ENCODE measurements around the gene PRAMEF5.
"Not testable (repeated sequence)": the region's sequence is repeated elsewhere in the genome, so short reads cannot be mapped to it uniquely, and the experiment has no call there.

The PRAMEF5 gene

DNA sequence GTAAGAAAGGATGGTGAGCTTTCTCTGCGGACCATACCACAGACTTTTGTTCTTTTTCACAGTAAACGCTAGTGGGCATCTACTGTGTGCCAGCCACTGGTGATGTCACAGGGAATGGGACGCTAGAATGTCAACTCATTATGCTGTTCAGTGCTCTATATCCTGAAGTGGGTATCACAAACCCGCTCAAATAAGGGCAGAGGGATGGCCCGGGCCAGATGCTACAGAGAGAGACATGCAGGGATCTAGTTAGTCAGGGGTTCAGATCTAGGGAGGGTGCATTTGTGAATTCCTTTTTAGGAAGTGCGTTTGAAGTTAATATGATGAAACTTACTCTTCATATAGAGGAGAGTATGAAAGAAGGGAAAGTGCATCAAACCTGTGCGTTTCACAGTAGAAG, 6.9 kb upstream of the PRAMEF5 start:
- DNase-seq (ENCODE audit: low read depth, low spot score); H3K9me3 ChIP-seq (ENCODE audit: insufficient read depth, low read length); H3K36me3 ChIP-seq (ENCODE audit: insufficient read depth, insufficient read length, low read length); H3K4me3 ChIP-seq (ENCODE audit: insufficient read length, low read depth); H3K4me1 ChIP-seq (ENCODE audit: insufficient read depth, insufficient read length); H3K9ac ChIP-seq (ENCODE audit: insufficient read length, low read depth): not testable (repeated sequence)
- peaks cover 13% of the 10 kb centered on the region for H3K27me3 ChIP-seq (ENCODE audit: insufficient read depth, insufficient read length)

DNA sequence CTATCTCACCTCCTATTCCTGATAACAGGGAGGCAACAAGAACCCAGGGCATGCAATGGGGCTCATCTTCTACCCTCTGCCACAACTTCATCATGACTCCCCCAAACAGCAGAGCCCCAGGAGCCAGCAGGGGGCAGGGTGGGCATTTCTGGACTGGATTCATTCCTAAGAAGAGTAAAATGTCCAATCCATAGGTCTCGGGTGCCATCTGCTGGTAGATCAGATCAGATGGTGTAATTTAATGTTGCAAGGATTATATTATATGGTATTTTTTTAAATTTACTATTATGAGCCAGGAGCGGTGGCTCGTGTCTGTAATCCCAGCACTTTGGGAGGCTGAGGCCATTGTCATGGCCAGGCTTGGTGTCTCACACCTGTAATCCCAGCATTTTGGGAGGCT, 11.1 kb downstream of the PRAMEF5 start:
- not testable (repeated sequence) for H3K36me3 ChIP-seq (ENCODE audit: insufficient read depth, insufficient read length, low read length); H3K9ac ChIP-seq (ENCODE audit: insufficient read length, low read depth); H3K9me3 ChIP-seq (ENCODE audit: insufficient read depth, low read length); H3K4me1 ChIP-seq (ENCODE audit: insufficient read depth, insufficient read length); H3K27me3 ChIP-seq (ENCODE audit: insufficient read depth, insufficient read length); H3K4me3 ChIP-seq (ENCODE audit: insufficient read length, low read depth); DNase-seq (ENCODE audit: low read depth, low spot score)

DNA sequence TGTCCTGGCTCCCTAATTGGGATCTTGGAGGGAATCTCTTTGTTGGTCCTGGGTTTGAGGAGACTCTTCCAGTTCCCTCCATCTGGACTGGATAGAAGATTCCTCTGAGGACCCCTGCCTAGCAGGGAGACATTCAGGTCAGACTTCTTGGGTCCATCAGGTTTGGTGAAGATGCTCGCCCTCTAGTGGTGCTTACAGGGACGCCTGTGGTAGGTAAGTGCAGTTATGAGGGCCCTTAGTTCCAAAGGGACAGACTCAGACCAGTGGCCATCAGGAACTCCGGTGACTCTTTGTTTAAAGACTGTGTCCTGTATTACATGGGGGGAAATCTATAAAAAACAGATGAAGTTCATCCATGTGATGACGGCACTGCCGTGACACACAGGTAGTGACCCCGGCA, 23.0 kb downstream of the PRAMEF5 start:
- not testable (repeated sequence) for DNase-seq (ENCODE audit: low read depth, low spot score); H3K27me3 ChIP-seq (ENCODE audit: insufficient read depth, insufficient read length); H3K9ac ChIP-seq (ENCODE audit: insufficient read length, low read depth); H3K4me1 ChIP-seq (ENCODE audit: insufficient read depth, insufficient read length); H3K9me3 ChIP-seq (ENCODE audit: insufficient read depth, low read length); H3K36me3 ChIP-seq (ENCODE audit: insufficient read depth, insufficient read length, low read length); H3K4me3 ChIP-seq (ENCODE audit: insufficient read length, low read depth)

DNA sequence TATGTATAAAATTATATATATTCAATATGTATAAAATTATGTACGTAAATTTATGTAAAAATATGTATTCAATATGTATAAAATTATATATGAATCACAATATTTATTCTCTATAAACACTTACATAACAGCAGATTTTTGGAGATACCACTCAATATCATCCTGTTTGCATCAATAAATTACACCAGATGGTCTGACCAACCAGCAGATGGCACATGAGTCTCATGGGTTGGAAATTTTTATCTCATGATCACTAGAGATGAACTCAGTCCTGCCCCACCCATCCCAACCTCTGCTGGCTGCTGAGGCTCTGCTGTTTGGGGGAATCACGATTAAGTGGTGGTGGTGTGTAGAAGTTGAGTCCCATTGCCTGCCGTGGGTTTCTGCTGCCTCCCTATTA, 25.6 kb downstream of the PRAMEF5 start:
- not testable (repeated sequence) for H3K9me3 ChIP-seq (ENCODE audit: insufficient read depth, low read length); DNase-seq (ENCODE audit: low read depth, low spot score); H3K36me3 ChIP-seq (ENCODE audit: insufficient read depth, insufficient read length, low read length); H3K9ac ChIP-seq (ENCODE audit: insufficient read length, low read depth); H3K4me3 ChIP-seq (ENCODE audit: insufficient read length, low read depth); H3K27me3 ChIP-seq (ENCODE audit: insufficient read depth, insufficient read length); H3K4me1 ChIP-seq (ENCODE audit: insufficient read depth, insufficient read length)

DNA sequence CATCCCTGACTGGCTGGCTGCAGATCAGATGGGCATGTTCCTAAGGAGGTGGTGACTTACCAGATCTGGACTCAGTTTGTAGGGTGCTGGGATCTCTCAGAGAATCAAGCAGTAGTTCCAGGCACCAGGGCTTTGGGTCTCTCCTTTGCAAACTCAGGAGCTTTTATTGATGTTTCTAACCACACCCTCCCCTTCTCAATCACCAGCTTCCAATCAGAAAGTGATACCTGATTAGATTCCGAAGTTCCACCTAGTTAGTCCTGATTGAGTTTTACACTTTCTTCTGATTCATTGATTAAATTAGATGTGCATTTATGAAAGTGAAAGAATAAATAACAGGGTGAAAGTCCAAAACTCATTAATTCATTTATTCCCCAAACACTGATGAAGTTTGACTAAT, 31.0 kb downstream of the PRAMEF5 start, which contains the start of gene PRAMEF8:
PRAMEF8 (minus strand) TSS at position 101 of the 400 bp plus-strand sequence. CDS start 1,046 bp downstream, outside the sequence.
- H3K9ac ChIP-seq (ENCODE audit: insufficient read length, low read depth); H3K4me1 ChIP-seq (ENCODE audit: insufficient read depth, insufficient read length); H3K36me3 ChIP-seq (ENCODE audit: insufficient read depth, insufficient read length, low read length); H3K9me3 ChIP-seq (ENCODE audit: insufficient read depth, low read length); H3K27me3 ChIP-seq (ENCODE audit: insufficient read depth, insufficient read length); H3K4me3 ChIP-seq (ENCODE audit: insufficient read length, low read depth); DNase-seq (ENCODE audit: low read depth, low spot score): not testable (repeated sequence)

DNA sequence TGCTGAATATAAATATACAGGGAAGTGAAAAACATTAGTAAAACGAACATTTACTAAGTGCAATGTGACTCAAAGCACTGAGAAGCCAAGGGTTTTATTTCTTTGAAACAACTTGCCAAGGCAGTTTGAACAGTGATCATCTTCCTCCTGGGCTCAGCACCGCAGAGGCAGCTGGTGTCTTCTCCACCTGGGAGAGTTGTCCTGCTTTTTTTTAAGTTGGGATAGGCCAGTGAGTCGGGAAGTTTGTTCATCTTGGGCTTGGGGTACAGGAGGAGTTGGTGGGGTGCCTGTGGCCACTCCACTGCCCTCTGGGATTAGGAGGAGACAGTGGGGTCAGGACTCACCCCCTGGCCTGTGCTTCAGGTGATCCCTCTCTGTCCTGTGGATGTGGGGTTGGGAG, 35.0 kb downstream of the PRAMEF5 start:
- H3K9ac ChIP-seq (ENCODE audit: insufficient read length, low read depth); H3K4me3 ChIP-seq (ENCODE audit: insufficient read length, low read depth); H3K4me1 ChIP-seq (ENCODE audit: insufficient read depth, insufficient read length); H3K9me3 ChIP-seq (ENCODE audit: insufficient read depth, low read length); DNase-seq (ENCODE audit: low read depth, low spot score); H3K27me3 ChIP-seq (ENCODE audit: insufficient read depth, insufficient read length); H3K36me3 ChIP-seq (ENCODE audit: insufficient read depth, insufficient read length, low read length): not testable (repeated sequence)

DNA sequence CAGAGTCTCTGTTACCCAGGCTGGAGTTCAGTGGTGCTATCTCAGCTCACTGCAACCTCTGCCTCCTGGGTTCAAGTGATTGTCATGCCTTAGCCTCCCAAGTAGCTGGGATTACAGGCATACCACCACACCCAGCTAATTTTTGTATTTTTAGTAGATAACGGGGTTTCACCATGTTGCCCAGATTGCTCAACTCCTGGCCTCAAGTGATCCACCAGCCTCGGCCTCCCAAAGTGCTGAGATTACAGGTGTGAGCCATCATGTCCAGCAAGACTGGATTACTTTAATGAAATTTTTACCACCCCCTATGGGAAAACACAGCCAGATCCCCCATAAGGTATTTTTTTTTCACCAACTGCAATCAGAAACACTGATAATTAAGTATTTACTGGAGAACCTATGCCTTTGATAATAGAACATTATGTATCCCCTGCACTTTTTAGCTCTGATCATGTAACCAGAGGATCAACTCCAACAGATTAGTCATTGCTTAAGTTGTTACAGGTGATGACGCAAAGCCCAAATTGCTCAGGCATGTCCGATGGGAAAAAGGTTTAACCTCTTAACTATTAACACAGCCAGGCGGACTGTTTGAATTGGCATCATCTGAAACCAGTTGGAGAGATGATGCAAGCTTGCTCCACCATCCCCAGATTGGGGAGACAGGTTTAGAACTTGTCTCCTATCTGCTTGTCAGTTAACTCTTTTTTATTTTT, 43.4 kb downstream of the PRAMEF5 start:
- not testable (repeated sequence) for H3K9me3 ChIP-seq (ENCODE audit: insufficient read depth, low read length); H3K4me1 ChIP-seq (ENCODE audit: insufficient read depth, insufficient read length); H3K27me3 ChIP-seq (ENCODE audit: insufficient read depth, insufficient read length); H3K36me3 ChIP-seq (ENCODE audit: insufficient read depth, insufficient read length, low read length); DNase-seq (ENCODE audit: low read depth, low spot score); H3K4me3 ChIP-seq (ENCODE audit: insufficient read length, low read depth); H3K9ac ChIP-seq (ENCODE audit: insufficient read length, low read depth)

DNA sequence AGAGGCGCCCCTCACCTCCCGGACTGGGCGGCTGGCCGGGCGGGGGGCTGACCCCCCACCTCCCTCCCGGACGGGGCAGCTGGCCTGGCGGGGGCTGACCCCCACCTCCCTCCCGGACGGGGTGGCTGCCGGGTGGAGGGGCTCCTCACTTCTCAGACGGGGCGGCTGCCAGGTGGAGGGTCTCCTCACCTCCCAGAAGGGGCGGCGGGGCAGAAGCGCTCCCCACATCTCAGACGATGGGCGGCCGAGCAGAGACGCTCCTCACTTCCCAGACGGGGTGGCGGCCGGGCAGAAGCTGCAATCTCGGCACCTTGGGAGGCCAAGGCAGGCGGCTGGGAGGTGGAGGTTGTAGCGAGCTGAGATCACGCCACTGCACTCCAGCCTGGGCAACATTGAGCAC, 44.7 kb downstream of the PRAMEF5 start:
- H3K9ac ChIP-seq (ENCODE audit: insufficient read length, low read depth); DNase-seq (ENCODE audit: low read depth, low spot score): not testable (repeated sequence)

DNA sequence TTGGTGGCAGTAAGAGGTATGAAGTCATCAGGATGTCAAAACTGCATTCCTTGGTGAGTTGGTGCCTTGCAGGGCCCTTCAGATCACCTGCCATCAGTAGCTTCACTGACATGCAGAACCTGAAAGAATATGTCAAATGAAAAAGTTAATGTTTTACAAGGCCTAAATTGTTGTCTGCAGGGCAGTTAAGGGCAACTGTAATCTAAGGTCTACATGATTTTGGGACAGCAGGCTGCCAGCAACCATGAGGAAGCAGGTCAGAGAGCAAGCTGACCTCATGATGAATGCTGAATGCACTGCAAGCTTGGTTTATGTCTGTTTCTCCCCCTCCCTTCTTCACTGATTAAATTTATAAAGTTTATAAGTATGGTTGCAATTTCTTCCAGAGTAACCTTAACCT, 48.2 kb downstream of the PRAMEF5 start:
- H3K36me3 ChIP-seq (ENCODE audit: insufficient read depth, insufficient read length, low read length); H3K4me3 ChIP-seq (ENCODE audit: insufficient read length, low read depth); H3K9ac ChIP-seq (ENCODE audit: insufficient read length, low read depth); H3K27me3 ChIP-seq (ENCODE audit: insufficient read depth, insufficient read length); H3K9me3 ChIP-seq (ENCODE audit: insufficient read depth, low read length); H3K4me1 ChIP-seq (ENCODE audit: insufficient read depth, insufficient read length); DNase-seq (ENCODE audit: low read depth, low spot score): not testable (repeated sequence)

More for the DNA sequence above, 44.7 kb downstream of the PRAMEF5 start:
- H3K27me3 ChIP-seq (ENCODE audit: insufficient read depth, insufficient read length); H3K4me3 ChIP-seq (ENCODE audit: insufficient read length, low read depth); H3K4me1 ChIP-seq (ENCODE audit: insufficient read depth, insufficient read length); H3K9me3 ChIP-seq (ENCODE audit: insufficient read depth, low read length); H3K36me3 ChIP-seq (ENCODE audit: insufficient read depth, insufficient read length, low read length): not testable (repeated sequence)

DNA sequence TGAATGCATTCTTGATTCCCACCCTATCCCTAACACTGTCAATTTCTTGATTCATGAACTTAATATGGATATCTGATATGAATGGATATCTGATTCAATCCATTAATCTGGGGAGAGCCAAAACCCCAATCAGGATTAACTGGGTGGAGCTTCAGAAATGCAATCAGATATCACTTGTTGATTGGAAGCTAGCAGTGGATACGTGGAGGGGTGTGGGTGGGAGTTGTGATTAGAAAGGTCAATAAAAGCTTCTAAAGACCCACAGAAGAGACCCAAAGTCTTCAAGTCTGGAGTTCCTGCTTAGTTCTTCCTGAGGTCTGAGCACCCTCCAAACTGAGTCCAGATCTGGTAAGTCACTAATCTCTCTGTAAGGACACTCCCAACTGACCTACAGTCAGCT, 49.2 kb downstream of the PRAMEF5 start, which contains the start of gene PRAMEF33:
PRAMEF33 (plus strand) TSS at position 301 of the 400 bp plus-strand sequence. CDS start 2,416 bp downstream, outside the sequence.
- DNase-seq (ENCODE audit: low read depth, low spot score); H3K27me3 ChIP-seq (ENCODE audit: insufficient read depth, insufficient read length); H3K4me1 ChIP-seq (ENCODE audit: insufficient read depth, insufficient read length); H3K9me3 ChIP-seq (ENCODE audit: insufficient read depth, low read length); H3K36me3 ChIP-seq (ENCODE audit: insufficient read depth, insufficient read length, low read length); H3K4me3 ChIP-seq (ENCODE audit: insufficient read length, low read depth); H3K9ac ChIP-seq (ENCODE audit: insufficient read length, low read depth): not testable (repeated sequence)
